ENCODE results near the gene LRRC10.

Gene LRRC10

GRCh38 chr12:69610729-69611128, at the start of gene LRRC10:
TSS of gene LRRC10 (minus strand) at chr12:69610907. CDS start at chr12:69610838, 69 bp downstream.
- no peak for DNase-seq (ENCODE audit: low read depth)

GRCh38 chr12:69660164-69660863, 49.6 kb upstream of the LRRC10 start:
- no peak for DNase-seq (ENCODE audit: low read depth)

GRCh38 chr12:69658203-69658602, 47.5 kb upstream of the LRRC10 start:
- no peak for DNase-seq (ENCODE audit: low read depth)

- no peak for DNase-seq (ENCODE audit: low read depth)
Observed at GRCh38 chr12:69657376-69658137, 46.9 kb upstream of the LRRC10 start.

DNA sequence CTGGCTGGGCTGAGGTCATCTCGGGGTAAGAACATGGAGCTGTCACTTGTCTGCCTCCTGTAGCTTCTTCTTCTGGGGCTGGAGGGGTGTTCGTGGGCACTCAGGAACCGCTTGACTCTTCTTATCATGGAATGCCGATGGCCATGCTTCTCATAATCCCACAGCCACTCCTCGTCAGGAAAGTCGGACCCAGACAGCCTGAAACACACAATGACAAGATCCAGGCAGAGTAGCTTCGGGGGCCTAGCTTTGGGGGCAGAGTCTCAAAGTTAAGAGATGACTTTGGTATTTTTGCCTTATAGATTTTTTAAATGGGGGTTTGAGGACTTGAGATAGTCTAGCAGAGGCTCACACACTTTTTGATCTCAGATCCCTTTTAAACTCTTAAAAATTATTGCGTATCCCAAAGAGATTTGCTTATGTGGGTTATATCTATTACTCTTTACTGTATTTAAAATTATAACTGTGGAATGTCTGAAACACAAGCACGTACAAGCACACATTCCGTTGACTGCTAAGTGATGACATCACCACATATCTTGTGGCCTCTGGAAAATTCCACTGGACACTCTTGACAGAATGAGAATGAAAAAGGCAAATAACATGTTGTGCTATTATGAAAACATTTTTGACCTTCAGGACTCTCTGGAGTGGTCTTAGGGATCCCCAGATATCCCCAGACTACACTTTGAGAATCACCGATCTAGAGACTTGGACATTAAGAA, 45.1 kb upstream of the LRRC10 start:
- DNase-seq (ENCODE audit: low read depth) = no peak

DNA sequence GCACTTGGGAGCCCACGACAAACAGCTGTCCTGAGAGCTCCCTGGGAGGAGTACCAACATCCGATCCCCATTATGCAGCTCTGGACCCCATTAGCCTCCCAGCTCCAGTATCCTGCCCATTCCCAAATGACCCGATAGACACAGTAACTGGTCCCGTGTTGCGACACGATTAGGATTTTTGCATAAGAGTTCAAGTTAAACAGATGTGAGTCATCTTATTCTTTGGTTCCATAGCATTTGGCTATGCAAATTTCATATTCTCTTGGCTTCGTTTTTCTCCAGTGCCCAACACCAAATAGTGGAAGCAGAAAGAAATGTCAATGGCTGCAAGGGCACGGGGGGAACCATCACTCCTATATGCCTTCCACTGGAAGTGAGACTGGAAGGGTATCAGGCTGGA, 43.0 kb upstream of the LRRC10 start:
- DNase-seq (ENCODE audit: low read depth) = no peak

GRCh38 chr12:69651922-69652321, 41.2 kb upstream of the LRRC10 start:
- no peak for DNase-seq (ENCODE audit: low read depth)

DNA sequence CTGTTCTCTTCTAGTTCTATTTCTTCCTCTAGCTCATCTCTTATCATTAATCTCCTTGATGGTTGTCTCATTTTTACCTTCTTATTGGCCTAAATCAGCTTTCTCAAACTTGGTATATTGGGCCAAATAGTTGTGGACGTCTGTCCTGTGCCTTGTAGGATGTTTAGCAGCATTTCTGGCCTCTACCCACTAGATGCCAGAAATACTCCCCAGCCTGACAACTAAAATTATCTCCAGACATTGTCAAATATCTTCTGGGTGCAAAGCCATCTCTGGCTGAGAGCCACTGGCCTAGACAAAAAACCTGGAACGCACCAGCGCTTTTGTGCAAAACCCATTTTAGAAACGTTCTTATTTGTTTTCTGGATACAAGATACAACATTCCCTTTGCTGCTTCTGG, 38.8 kb upstream of the LRRC10 start:
- no peak for DNase-seq (ENCODE audit: low read depth)

DNA sequence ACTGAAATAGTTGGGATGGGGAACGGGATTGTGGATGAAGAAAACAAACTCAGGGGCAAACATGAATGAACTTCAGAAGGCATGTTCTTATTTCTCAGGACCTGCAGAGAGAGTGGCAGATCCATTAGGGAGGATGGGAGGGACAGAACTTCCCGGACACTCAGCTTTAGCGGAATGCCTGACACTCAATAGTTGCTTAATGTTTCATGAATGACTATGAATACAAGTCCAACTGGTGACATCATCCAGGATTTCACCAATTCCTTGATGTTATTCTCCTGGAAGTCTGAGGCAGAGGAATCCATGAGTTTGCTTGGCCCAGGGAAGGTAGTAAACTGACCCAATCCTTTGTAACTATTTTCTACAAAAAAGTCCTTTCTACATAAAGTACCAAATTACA, 37.8 kb upstream of the LRRC10 start:
- no peak for DNase-seq (ENCODE audit: low read depth)

DNA sequence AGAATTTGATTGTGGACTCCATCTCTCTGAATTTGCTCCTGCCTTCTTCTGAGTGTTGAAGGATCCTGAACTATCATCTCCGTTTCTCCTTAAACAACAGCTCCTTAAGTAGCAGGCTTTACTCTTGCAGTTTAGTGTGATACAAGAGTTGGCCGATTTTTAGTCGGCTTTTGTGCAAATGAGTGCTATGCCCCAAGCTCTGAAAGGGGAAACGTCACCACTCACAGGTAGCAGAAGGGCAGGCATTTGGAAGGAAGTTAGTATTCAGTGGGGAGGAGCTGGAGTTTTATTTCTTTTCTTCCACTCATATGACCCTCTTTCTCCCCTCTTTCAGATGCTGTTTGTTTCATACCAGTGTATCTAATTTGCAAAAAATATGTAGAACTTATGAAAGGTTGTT, 36.5 kb upstream of the LRRC10 start:
- no peak for DNase-seq (ENCODE audit: low read depth)

DNA sequence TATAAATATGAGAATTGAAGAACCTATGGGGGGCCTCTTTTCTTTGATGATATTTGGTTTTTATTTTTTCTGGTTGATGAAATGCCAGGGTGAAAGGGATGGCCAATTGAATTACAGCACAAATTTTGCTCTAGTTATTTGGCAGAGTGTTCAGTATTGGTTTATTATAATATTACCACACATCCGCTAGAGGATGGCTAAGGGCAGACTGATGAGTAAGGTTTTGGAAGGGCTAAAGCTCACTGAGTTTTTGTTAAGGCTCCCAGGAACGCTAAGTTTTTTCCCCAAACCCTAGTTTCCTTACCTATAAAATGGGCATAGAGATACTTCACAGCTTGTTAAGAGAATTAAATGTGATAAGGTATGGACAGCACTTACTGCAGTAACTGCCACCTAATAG, 34.3 kb upstream of the LRRC10 start:
- no peak for DNase-seq (ENCODE audit: low read depth)

DNA sequence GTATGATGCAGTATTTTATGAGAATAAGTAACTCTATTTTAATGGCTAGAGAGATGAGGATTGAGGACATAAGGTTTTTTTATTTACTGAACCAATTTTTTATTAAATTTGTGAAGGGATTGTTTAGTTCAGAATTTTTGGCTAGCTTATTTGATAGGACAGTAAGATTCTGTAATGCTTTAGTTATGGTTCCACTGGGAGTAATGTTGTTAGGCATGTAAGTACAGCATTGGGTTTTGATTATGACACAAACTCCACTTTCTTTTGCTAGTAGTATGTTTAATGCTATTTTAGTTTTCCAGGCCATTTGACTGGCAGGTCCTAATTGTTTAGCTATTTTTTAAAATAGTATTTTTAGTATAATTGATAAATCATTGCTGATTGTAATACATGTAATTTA, 33.8 kb upstream of the LRRC10 start:
- DNase-seq (ENCODE audit: low read depth) = no peak

GRCh38 chr12:69642531-69642930, 31.8 kb upstream of the LRRC10 start:
- DNase-seq (ENCODE audit: low read depth) = no peak

- no peak for DNase-seq (ENCODE audit: low read depth)
Observed at GRCh38 chr12:69641546-69641945, 30.8 kb upstream of the LRRC10 start.

DNA sequence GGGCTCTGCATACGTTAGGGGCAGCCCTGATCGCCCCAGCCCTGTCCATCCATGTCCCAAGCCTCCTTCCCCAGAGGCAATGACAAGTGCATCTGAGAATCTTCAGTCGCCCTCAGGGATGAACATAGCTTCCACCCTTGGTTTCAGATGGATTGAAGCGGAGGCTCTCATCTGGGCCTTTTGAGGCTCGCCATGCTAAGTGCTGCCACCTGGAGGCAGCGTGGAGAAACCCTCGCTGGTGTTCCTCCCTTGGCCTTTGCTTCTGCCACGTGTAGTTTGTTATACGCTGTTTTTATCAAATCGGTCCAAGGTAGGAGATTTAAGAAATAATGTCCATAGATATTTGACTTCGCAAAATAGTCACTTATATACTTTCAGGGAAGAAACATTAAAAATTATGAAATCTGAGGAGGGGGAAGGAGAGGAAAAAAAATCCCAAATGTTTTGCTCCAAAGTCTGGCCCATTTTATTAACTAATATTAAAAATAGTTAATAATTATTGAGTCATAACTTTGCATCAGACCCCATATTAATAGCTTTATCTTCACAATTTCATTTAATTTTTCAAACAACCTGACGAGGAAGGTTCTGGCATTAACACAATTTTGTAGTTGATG, 28.8 kb upstream of the LRRC10 start:
- DNase-seq (ENCODE audit: low read depth) = peak; percentile 25

DNA sequence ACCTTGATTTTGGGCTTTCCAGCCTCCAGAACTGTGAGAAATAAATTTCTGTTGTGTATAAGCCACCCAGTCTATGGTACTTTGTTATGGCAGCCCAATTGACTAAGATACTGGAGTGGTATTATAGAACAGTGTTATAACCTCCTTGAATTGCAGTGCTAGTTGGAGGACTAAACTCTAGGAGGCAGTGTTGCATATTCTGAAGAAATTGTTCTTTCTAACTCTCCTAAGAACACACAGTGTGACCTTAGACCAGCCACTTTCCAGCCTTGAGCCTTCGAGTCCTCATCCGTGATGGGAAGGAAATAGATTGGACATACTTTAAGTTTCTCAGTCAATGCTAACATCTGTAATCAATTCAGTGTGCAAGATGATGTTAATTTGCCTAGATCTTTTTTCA, 22.4 kb upstream of the LRRC10 start:
- DNase-seq (ENCODE audit: low read depth) = no peak

DNA sequence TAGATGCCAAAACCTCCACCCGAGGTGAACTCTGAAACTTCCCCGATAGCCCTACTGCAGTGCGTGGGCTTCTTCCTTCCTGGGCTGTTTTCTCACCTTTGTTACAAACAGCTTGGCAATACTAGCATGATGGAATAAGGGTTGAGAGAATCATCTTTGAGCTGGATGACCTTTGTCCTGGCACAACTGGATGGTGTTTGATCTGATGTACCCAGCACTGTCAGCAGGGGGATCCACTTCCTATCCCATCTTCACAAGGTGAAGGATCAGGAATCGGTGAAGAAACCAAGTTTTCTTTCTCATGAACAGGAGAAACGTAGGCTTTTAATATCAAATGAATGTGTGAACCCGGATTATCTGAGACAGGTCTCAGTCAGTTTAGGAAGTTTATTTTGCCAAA, 19.5 kb upstream of the LRRC10 start:
- DNase-seq (ENCODE audit: low read depth) = no peak

GRCh38 chr12:69627501-69627900, 16.8 kb upstream of the LRRC10 start:
- DNase-seq (ENCODE audit: low read depth) = no peak

DNA sequence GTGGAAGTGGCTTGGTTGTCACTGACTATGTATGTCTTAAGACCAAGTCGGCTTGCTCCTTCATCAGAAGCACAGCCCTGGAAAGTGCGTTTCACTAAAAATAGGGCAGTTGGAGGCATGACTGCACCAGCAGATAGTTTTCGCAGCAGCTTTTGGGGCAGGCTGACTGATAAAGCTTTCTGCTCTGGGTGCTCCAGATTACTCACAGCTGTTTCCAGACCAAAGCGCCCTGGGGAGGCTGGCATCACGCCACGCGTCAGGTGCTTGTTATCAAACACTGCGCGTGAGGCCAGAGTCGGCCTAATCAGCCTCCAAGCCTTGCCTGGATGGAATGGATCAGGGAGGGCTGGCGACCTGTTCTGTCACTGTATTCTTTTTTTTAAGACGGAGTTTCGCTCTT, 13.3 kb upstream of the LRRC10 start:
- no peak for DNase-seq (ENCODE audit: low read depth)

GRCh38 chr12:69621551-69621950, 10.8 kb upstream of the LRRC10 start:
- no peak for DNase-seq (ENCODE audit: low read depth)

DNA sequence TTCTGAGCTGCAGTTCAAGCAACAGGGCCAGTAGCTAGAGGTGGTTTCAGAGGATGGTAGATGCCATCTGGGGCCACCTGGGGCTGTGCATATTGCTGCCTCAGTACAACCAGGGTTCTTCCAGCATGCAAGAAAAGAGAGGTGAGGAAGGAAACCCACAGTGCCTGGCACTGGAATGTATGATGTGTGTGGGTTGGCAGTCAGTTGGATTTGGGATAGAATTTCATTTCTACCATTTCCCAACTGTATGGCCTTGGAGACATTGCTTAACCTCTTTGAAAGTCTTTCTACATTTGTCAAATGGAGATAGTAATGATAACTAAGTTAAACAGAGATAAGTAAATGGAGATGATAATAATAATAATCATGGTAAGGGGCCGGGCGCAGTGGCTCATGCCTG, 10.2 kb upstream of the LRRC10 start:
- no peak for DNase-seq (ENCODE audit: low read depth)

DNA sequence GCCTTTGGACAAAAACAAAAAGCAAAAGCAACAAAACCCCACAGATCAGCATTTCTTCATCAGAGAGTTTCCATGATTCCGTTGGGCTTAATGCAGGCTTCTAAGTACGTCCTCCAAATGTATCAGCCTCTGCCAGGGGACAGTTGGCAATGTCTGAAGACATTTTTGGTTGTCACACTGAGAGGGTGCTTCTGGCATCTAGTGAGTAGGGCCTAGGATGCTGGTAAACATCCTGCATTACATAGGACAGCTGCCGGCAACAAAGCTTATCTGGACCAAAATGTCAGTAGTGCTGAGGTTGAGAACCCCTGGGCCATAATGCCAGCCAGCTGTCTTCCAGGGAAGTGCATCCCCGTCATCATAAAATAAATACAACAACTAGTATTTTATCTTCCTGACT, 9.4 kb upstream of the LRRC10 start:
- no peak for DNase-seq (ENCODE audit: low read depth)

DNA sequence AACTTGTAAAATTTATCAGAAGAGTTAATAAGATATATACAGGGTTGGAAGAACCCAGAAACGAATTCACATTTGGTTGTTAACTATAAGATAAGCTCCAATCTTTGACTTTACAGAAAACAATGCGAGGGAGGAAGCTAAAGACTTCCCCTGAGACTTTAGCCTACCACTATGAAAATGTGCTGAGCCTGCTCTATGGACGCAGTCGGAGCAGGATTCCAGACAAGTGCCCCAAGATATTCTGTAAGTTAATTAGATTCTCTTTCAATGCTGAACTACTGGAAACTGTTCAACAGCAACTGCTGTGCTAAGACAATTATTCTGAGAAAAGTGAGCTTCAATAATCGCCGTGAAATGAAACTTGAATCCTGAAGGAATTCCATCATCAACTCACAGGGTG, 8.3 kb upstream of the LRRC10 start:
- no peak for DNase-seq (ENCODE audit: low read depth)

All from stimulated activated CD8-positive, alpha-beta memory T cell treated with anti-CD3 and anti-CD28 coated beads, Interleukin-4, amount 100 ng/mL, for 24 hours (primary cell).